HEK293T (cell line): ENCODE results near the gene EMP3.

Experiments
- BHLHE40 ChIP-seq: fragments of 450-650 bp; IDR thresholded peaks from 2 replicates; pipeline ENCODE4 v1.6.1; 2016; ENCODE audit warnings: mild to moderate bottlenecking, moderate library complexity, borderline replicate concordance
- ELF4 ChIP-seq: fragments of 450-650 bp; IDR thresholded peaks from 2 replicates; pipeline ENCODE4 v1.6.1; 2017; ENCODE audit warnings: antibody characterized with exemption
- FOXK2 ChIP-seq: fragments of 450-650 bp; IDR thresholded peaks from 2 replicates; pipeline ENCODE4 v1.6.1; 2016; ENCODE audit warnings: mild to moderate bottlenecking
- HDGF ChIP-seq: fragments of 450-650 bp; IDR thresholded peaks from 2 replicates; pipeline ENCODE4 v1.6.1; 2017; ENCODE audit warnings: antibody characterized with exemption, borderline replicate concordance
- LEF1 ChIP-seq: fragments of 450-650 bp; IDR thresholded peaks from 2 replicates; pipeline ENCODE4 v1.6.1; 2017; ENCODE audit warnings: mild to moderate bottlenecking, borderline replicate concordance
- SP1 ChIP-seq: fragments of 450-650 bp; IDR thresholded peaks from 2 replicates; pipeline ENCODE4 v1.6.1; 2017
- ZNF384 ChIP-seq: fragments of 450-650 bp; IDR thresholded peaks from 2 replicates; pipeline ENCODE4 v1.6.1; 2016

DNA sequence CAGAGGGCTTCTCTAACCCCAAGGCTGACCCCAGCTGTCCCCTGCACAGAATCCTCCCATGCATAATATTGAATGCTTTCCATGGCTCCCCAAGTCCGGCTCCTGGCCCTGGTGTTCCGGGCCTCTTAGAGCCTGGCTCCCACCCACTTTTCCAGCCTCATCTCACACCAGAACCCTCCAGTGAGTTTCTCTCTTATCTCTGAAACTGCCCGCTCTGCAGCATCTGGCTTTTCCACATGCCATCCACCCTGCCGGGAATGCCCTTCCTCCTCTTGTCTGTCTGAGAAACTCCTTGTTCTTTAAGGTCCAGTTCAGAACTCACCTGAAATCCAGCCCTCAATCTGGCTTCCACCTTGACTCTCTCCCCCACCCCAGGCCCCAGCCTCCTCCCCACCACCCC is 45.6 kb downstream of the EMP3 start:
- TF ChIP-seq BHLHE40 (no peak), ZNF384 (no peak), SP1 (no peak), HDGF (no peak), FOXK2 (no peak), ELF4 (no peak), LEF1 (no peak)
